ENCODE results near the gene LIN9. TPM values are rescaled to one million over a fixed set of nuclear protein-coding genes. Genes with fewer than 3 reads are reported as not detected.
A peak's percentile ranks its signal among the peaks of the same experiment; 100 is the strongest.
"Not testable (repeated sequence)": the region's sequence is repeated elsewhere in the genome, so short reads cannot be mapped to it uniquely, and the experiment has no call there.

The LIN9 gene
- total and polyA plus RNA-seq, 2 of the 13 experiments (the other 11 are each of a cell fraction or from before 2014, with no cell fraction given), result 3.0 to 10.0 TPM

DNA sequence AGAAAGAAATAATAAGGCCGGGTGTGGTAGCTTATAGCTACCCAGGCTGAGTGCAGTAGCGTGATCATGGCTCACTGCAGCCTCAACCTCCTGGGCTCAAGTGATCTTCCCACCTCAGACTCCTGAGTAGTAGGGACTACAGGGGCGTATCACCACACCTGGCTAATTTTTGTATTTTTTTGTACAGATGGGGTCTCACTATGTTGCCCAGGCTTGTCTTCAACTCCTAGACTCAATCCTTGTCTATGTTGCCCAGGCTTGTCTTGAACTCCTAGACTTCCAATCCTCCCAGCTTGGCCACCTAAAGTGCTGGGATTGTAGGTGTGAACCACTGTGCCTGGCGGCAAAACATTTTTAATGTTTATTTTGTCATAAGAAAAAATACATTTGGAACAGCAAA lies 55.0 kb downstream of the LIN9 start:
- no peak overlapping the region for H3K9ac ChIP-seq (ENCODE audit: insufficient read depth, low read depth, low read length)
- ATAC-seq (no peak), DNase-seq (ENCODE audit: low spot score) (no peak), FAIRE-seq (no peak)
- 0 out of 2 replicates have a peak, but pooled peaks have one; percentile 17 for TF ChIP-seq ZNF121 (CRISPR knock-in tag; IDR thresholded peaks at IDR 0.05)
- TF ChIP-seq ZNF572 (CRISPR knock-in tag; IDR thresholded peaks at IDR 0.05), result no peak
- no peak overlapping the region for H2AFZ ChIP-seq (ENCODE audit: low read length)
- ChIA-PET POLR2A (no interaction called here), CTCF (ENCODE audit: low intra/inter-chr PET ratio, low total read pairs) (no interaction called here)
- in situ Hi-C loops (cut with HindIII; ENCODE audit: extremely low pct_ligation_motif_present, low pct_unique_long_range_greater_than_20kb) (no loop called here), intact Hi-C loops (cut with micrococcal nuclease; ENCODE audit: unreplicated experiment) (no loop called here)
- no peaks in the 10 kb centered on the region for H3K79me2 ChIP-seq (ENCODE audit: insufficient read depth, low read length)
- H3K4me1 ChIP-seq (ENCODE audit: insufficient read depth, low read length), result no peaks in the 10 kb centered on the region
- no peak overlapping the region for H3K27ac ChIP-seq (ENCODE audit: extremely low read length, insufficient read depth, low read length)
- H3K4me2 ChIP-seq (ENCODE audit: low read depth, low read length), result no peak overlapping the region
- no peak overlapping the region for H3K4me3 ChIP-seq (replicated peaks in 1 of 3; ENCODE audit: insufficient read depth in 1 of 3, low read depth in 2 of 3, low read length in 3 of 3)
- H3K36me3 ChIP-seq (replicated peaks in 1 of 2; ENCODE audit: control insufficient read depth in 1 of 2, insufficient read depth in 2 of 2, low read length in 2 of 2), result peaks cover 1 to 11% of the 10 kb centered on the region in 2 experiments; a peak in 4 of 5 replicates
- no peaks in the 10 kb centered on the region for H4K20me1 ChIP-seq (ENCODE audit: insufficient read depth, low read length)
- no peaks in the 10 kb centered on the region for H3K27me3 ChIP-seq (ENCODE audit: control insufficient read depth in 1 of 2, insufficient read depth in 2 of 2, low read length in 2 of 2)
- no TSS peak for BruUV-seq (replicated peaks)
- H3K9me3 ChIP-seq (ENCODE audit: low read length), result no peaks in the 10 kb centered on the region
- 91% methylated on average over 4 of the region's 4 CpGs for WGBS (ENCODE audit: low lambda C conversion rate)

DNA sequence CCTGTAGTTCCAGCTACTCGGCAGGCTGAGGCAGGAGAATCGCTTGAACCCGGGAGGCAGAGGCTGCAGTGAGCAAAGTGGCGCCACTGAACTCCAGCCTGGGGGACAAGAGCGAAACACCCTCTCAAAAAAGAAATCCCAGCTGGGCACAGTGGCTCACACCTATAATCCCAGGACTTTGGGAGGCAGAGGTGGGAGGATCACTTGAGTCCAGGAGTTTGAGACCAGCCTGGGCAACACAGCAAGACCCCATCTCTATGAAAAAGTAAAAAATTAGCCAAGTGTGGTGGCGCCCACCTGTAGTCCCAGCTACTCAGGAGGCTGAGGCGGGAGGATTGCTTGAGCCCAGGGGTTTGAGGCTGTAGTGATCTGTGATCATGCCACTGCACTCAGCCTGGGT lies 56.1 kb downstream of the LIN9 start:
- H3K9ac ChIP-seq (ENCODE audit: insufficient read depth, low read depth, low read length); H3K4me1 ChIP-seq (ENCODE audit: insufficient read depth, low read length); H3K9me3 ChIP-seq (ENCODE audit: low read length); in situ Hi-C loops (cut with HindIII; ENCODE audit: extremely low pct_ligation_motif_present, low pct_unique_long_range_greater_than_20kb); CTCF ChIA-PET (ENCODE audit: low intra/inter-chr PET ratio, low total read pairs); FAIRE-seq; BruUV-seq (replicated peaks); intact Hi-C loops (cut with micrococcal nuclease; ENCODE audit: unreplicated experiment); H3K79me2 ChIP-seq (ENCODE audit: insufficient read depth, low read length); POLR2A ChIA-PET; H4K20me1 ChIP-seq (ENCODE audit: insufficient read depth, low read length); H3K4me2 ChIP-seq (ENCODE audit: low read depth, low read length); H3K4me3 ChIP-seq (replicated peaks in 1 of 3; ENCODE audit: insufficient read depth in 1 of 3, low read depth in 2 of 3, low read length in 3 of 3); H3K27ac ChIP-seq (ENCODE audit: extremely low read length, insufficient read depth, low read length); ATAC-seq; H3K27me3 ChIP-seq (ENCODE audit: control insufficient read depth in 1 of 2, insufficient read depth in 2 of 2, low read length in 2 of 2); H2AFZ ChIP-seq (ENCODE audit: low read length); DNase-seq (ENCODE audit: low spot score): not testable (repeated sequence)
- H3K36me3 ChIP-seq (replicated peaks in 1 of 2; ENCODE audit: control insufficient read depth in 1 of 2, insufficient read depth in 2 of 2, low read length in 2 of 2), result peaks cover 1 to 13% of the 10 kb centered on the region in 2 experiments; a peak in 4 of 5 replicates
- 89% methylated on average over 7 of the region's 7 CpGs for WGBS (ENCODE audit: low lambda C conversion rate)

DNA sequence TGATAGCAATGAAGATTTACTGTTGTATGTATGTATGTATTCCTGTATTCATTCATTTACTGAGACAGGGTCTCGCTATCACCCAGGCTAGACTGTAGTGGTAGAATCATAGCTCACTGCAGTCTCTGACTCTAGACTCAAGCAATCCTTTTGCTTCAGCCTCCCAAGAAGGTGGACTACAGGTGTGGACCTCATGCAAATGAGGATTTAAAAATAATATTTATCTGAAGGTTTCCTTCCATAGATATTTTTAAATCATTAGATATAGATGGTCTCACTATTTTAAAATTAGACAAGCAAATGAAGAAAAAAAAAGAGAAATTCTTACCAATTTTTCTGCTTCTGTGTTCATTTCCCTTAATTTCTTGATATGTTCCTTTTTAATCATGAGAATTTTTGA lies 58.5 kb downstream of the LIN9 start:
- intact Hi-C loops (cut with micrococcal nuclease; ENCODE audit: unreplicated experiment) (no loop called here), in situ Hi-C loops (cut with HindIII; ENCODE audit: extremely low pct_ligation_motif_present, low pct_unique_long_range_greater_than_20kb) (no loop called here)
- H4K20me1 ChIP-seq (ENCODE audit: insufficient read depth, low read length), result no peaks in the 10 kb centered on the region
- no peak overlapping the region for H3K4me3 ChIP-seq (replicated peaks in 1 of 3; ENCODE audit: insufficient read depth in 1 of 3, low read depth in 2 of 3, low read length in 3 of 3)
- no peaks in the 10 kb centered on the region for H3K9me3 ChIP-seq (ENCODE audit: low read length)
- no peak overlapping the region for H3K27ac ChIP-seq (ENCODE audit: extremely low read length, insufficient read depth, low read length)
- ATAC-seq (no peak), DNase-seq (ENCODE audit: low spot score) (no peak), FAIRE-seq (no peak)
- H3K4me1 ChIP-seq (ENCODE audit: insufficient read depth, low read length), result no peaks in the 10 kb centered on the region
- no peaks in the 10 kb centered on the region for H3K79me2 ChIP-seq (ENCODE audit: insufficient read depth, low read length)
- no peak overlapping the region for H3K4me2 ChIP-seq (ENCODE audit: low read depth, low read length)
- no peaks in the 10 kb centered on the region for H3K27me3 ChIP-seq (ENCODE audit: control insufficient read depth in 1 of 2, insufficient read depth in 2 of 2, low read length in 2 of 2)
- H3K36me3 ChIP-seq (replicated peaks in 1 of 2; ENCODE audit: control insufficient read depth in 1 of 2, insufficient read depth in 2 of 2, low read length in 2 of 2), result peaks cover 1 to 18% of the 10 kb centered on the region in 2 experiments; a peak in 4 of 5 replicates
- WGBS (ENCODE audit: low lambda C conversion rate), result 91% methylated on average over 1 of the region's 1 CpG
- H2AFZ ChIP-seq (ENCODE audit: low read length), result no peak overlapping the region
- ChIA-PET CTCF (ENCODE audit: low intra/inter-chr PET ratio, low total read pairs) (no interaction called here), POLR2A (no interaction called here)
- no peak for TF ChIP-seq GPN1 (CRISPR knock-in tag; IDR thresholded peaks at IDR 0.05; ENCODE audit: borderline replicate concordance)
- no peak for TF ChIP-seq ZNF775 (CRISPR knock-in tag; IDR thresholded peaks at IDR 0.05; ENCODE audit: borderline replicate concordance)
- TF ChIP-seq IKZF1 (IDR thresholded peaks at IDR 0.05), result no peak
- TF ChIP-seq IKZF4 (CRISPR knock-in tag; IDR thresholded peaks at IDR 0.05; ENCODE audit: borderline replicate concordance, low read depth, not compliant biosample characterization), result no peak
- TF ChIP-seq U2AF1 (optimal IDR thresholded peaks at IDR 0.05; ENCODE audit: low read depth, low read length), result no peak
- no peak overlapping the region for H3K9ac ChIP-seq (ENCODE audit: insufficient read depth, low read depth, low read length)
- BruUV-seq (replicated peaks), result no TSS peak
